Activated CD4-positive, alpha-beta T cell treated with anti-CD3 and anti-CD28 coated beads, Interleukin-2, amount 10 ng/mL, durations not matched to agents 7 days and 5 days (primary cell): ENCODE data around the gene TUBGCP4. TPM values are rescaled to one million over a fixed set of nuclear protein-coding genes. Genes with fewer than 3 reads are reported as not detected.

Experiments
- CTCF ChIA-PET: fragments of 350-600 bp; sonication (Branson Sonifier 250); formaldehyde crosslinking; loops from one replicate; lab custom pipeline; 2021; ENCODE audit warnings: antibody characterized with exemption; lab: Charles Lee
- POLR2A ChIA-PET: fragments of 350-600 bp; sonication (Branson Sonifier 250); formaldehyde crosslinking; loops from one replicate; lab custom pipeline; 2021; ENCODE audit warnings: antibody characterized with exemption; lab: Charles Lee
- DNase-seq: peaks from one replicate; pipeline ENCODE4 v3.0.0-alpha.2; 2020
- H3K27ac Mint-ChIP-seq: one replicate; pipeline ENCODE4 v1.8.0; 2021; ENCODE audit warnings: mild to moderate bottlenecking, moderate library complexity, mixed read lengths
- H3K27me3 Mint-ChIP-seq: one replicate; pipeline ENCODE4 v1.8.0; 2021; ENCODE audit warnings: mixed read lengths
- H3K36me3 Mint-ChIP-seq: one replicate; pipeline ENCODE4 v1.8.0; 2021; ENCODE audit warnings: low read depth, mixed read lengths
- H3K4me1 Mint-ChIP-seq: one replicate; pipeline ENCODE4 v1.8.0; 2021; ENCODE audit warnings: mixed read lengths
- H3K4me3 Mint-ChIP-seq: one replicate; pipeline ENCODE4 v1.8.0; 2021; ENCODE audit warnings: mild to moderate bottlenecking, moderate library complexity, mixed read lengths
- H3K9me3 Mint-ChIP-seq: one replicate; pipeline ENCODE4 v1.8.0; 2021; ENCODE audit warnings: mixed read lengths
- total RNA-seq, 2 experiments: library from RNA; stranded (reverse); gene quantifications; one replicate each; pipeline ENCODE4 v1.2.3, GENCODE V29; 2021

TUBGCP4 gene
- total RNA-seq, 2 experiments from 2014 or later, result 35.0 to 38.1 TPM

DNA sequence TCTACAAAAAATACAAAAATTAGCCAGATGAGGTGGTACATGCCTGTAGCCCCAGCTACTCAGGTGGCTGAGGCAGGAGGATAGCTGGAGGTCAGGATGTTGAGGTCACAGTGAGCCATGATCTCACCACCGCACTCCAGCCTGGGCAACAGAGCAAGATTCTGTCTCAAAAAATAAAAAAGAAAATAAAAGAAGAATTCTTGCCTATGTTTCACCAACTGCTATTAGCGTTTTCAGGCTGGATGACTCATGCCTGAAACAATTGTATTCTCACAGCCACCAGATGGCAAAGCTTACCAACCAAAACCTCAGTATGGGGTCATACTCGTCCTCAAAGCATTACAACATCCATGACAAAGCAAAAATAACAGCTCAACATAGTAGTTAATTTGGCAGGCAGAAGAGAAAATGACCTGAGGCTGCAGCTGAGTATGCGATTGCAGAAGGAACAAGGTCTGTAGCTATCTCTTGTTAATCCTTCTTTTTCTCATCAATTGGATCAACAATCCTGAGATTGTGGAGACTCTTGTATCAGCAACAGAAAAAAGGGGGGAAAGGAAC, 69.9 kb downstream of the TUBGCP4 start:
- POLR2A ChIA-PET, result interaction anchor here (0.6 kb wide), 1 partner anchor 61 kb away, joined by 3 read pairs; no protein-coding TSS in a partner anchor
- peaks cover 3% of the 10 kb centered on the region for H3K36me3 Mint-ChIP-seq
- CTCF ChIA-PET, result interaction anchor here (0.6 to 2.0 kb wide), 9 partner anchors 17 to 424 kb away, joined by 3 to 14 read pairs (median 3); partner anchors contain the start of gene TP53BP1

DNA sequence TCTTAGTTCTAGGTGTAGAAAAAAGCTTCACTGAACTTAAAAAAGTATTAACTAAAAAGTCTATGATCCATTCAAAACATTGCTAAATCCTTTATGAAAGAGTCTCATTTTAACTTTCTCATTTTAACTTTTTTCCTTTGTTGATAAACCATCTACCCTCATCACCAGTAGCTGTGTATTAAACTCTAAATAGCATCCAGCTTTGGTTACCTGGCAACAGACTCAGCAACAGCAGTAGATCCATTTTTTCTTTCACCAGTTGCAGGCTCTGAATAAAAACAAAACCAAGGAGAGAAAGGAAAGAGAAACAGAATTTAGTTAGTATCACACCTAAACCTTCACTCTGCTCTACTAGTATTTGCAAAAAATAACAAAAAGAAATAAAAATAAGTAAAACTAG, 70.4 kb downstream of the TUBGCP4 start:
- peak; percentile 29 for DNase-seq
- H3K9me3 Mint-ChIP-seq, result no peaks in the 10 kb centered on the region
- H3K27me3 Mint-ChIP-seq, result no peaks in the 10 kb centered on the region
- ChIA-PET POLR2A (interaction anchor here (0.6 kb wide), 1 partner anchor 61 kb away, joined by 3 read pairs; no protein-coding TSS in a partner anchor), CTCF (interaction anchor here (0.6 to 2.0 kb wide), 8 partner anchors 16 to 237 kb away, joined by 3 to 14 read pairs (median 3); partner anchors contain the start of gene TP53BP1)
- no peak overlapping the region for H3K4me3 Mint-ChIP-seq
- H3K36me3 Mint-ChIP-seq, result peaks cover 4% of the 10 kb centered on the region
- H3K4me1 Mint-ChIP-seq, result peaks cover 7% of the 10 kb centered on the region
- peak overlapping the region; percentile 73 for H3K27ac Mint-ChIP-seq

More for the DNA sequence above, 69.9 kb downstream of the TUBGCP4 start:
- no peaks in the 10 kb centered on the region for H3K27me3 Mint-ChIP-seq
- peak; percentile 54 for DNase-seq
- H3K27ac Mint-ChIP-seq, result peak overlapping the region; percentile 73
- H3K4me1 Mint-ChIP-seq, result peaks cover 7% of the 10 kb centered on the region
- no peaks in the 10 kb centered on the region for H3K9me3 Mint-ChIP-seq
- H3K4me3 Mint-ChIP-seq, result no peak overlapping the region

DNA sequence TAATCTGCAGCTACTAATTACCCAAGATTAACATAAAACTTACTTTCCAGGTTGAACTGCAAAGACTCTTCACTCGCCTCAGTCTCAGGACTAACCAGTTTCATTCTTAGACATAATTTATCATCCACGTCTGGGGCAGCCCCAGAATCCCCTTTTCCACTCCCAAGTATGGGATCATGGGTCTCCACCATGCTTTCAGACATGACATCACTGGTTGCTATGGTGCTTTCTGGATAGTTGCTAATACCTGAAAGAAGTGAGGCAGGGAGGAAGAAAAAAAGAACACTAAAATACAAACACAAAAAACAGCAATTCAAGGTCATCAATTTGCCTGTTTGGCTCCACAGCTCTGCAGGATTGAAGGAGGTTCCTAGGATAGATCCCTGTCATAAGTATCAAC, 75.4 kb downstream of the TUBGCP4 start:
- Mint-ChIP-seq H3K4me3 (no peak overlapping the region), H3K4me1 (peaks cover under 1% of the 10 kb centered on the region), H3K36me3 (peaks cover 3% of the 10 kb centered on the region), H3K9me3 (no peaks in the 10 kb centered on the region), H3K27ac (no peak overlapping the region), H3K27me3 (no peaks in the 10 kb centered on the region)
- no peak for DNase-seq
- CTCF ChIA-PET, result no interaction called here
- POLR2A ChIA-PET, result no interaction called here

DNA sequence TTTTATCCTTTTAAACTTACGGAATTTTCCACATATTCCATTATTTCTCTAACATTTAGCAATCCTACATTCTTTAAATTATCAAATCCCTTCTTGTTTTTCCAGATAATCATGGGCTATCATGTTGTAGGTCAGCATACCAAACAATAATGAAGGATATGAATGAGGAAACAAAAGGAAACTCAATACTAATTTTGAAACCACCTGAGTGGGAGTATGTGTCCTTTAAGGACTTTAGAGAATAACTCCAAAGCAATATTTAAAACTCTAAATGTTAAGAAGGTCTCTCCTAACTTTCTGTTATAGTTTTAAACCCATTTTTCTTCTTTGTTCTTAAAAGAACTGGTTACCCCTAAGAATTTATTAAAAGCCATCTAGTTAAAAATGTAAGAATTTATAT, 79.1 kb downstream of the TUBGCP4 start:
- POLR2A ChIA-PET, result no interaction called here

More for the DNA sequence above, 79.1 kb downstream of the TUBGCP4 start:
- CTCF ChIA-PET, result no interaction called here
- Mint-ChIP-seq H3K36me3 (peaks cover 6% of the 10 kb centered on the region), H3K27ac (no peak overlapping the region), H3K4me3 (no peak overlapping the region), H3K4me1 (no peaks in the 10 kb centered on the region), H3K27me3 (no peaks in the 10 kb centered on the region), H3K9me3 (no peaks in the 10 kb centered on the region)
- DNase-seq, result no peak

Other genes starting within 250 kb of the TUBGCP4 start
- gene TMEM62, start 237.5 kb upstream of the TUBGCP4 start, total RNA-seq, result 10 to 100 TPM; 15.3 to 18.5 TPM
- gene CCNDBP1, start 185.7 kb upstream of the TUBGCP4 start, total RNA-seq, result 10 to 100 TPM; 65.8 to 72.5 TPM
- gene EPB42, start 150.1 kb upstream of the TUBGCP4 start, total RNA-seq, result not detected
- gene TGM5, start 104.2 kb upstream of the TUBGCP4 start, total RNA-seq, result not detected
- gene TGM7, start 68.8 kb upstream of the TUBGCP4 start, total RNA-seq, result not detected
- 10 to 100 TPM; 10.5 to 12.6 TPM for gene LCMT2, start 40.5 kb upstream of the TUBGCP4 start, total RNA-seq
- 10 to 100 TPM; 25.4 to 28.2 TPM for gene ZSCAN29, start 58 bp upstream of the TUBGCP4 start, total RNA-seq
- gene TP53BP1, start 122.1 kb downstream of the TUBGCP4 start, total RNA-seq, result 10 to 100 TPM; 22.9 to 27.9 TPM
- 1 to 10 TPM; 9.8 to 9.9 TPM for gene MAP1A, start 146.5 kb downstream of the TUBGCP4 start, total RNA-seq
- gene PPIP5K1, start 219.1 kb downstream of the TUBGCP4 start, total RNA-seq, result 10 to 100 TPM; 24.0 to 24.3 TPM
- not detected for gene CKMT1B, start 222.9 kb downstream of the TUBGCP4 start, total RNA-seq
- gene STRC, start 247.7 kb downstream of the TUBGCP4 start, total RNA-seq, result under 1 TPM; 0.20 to 0.33 TPM